ENCODE data around the gene DOCK2. TPM values are rescaled to one million over a fixed set of nuclear protein-coding genes. Genes with fewer than 3 reads are reported as not detected.
"Not testable (repeated sequence)": the region's sequence is repeated elsewhere in the genome, so short reads cannot be mapped to it uniquely, and the experiment has no call there.

DOCK2 gene
- total RNA-seq, 2 experiments from 2014 or later: 192 to 203 TPM

DNA sequence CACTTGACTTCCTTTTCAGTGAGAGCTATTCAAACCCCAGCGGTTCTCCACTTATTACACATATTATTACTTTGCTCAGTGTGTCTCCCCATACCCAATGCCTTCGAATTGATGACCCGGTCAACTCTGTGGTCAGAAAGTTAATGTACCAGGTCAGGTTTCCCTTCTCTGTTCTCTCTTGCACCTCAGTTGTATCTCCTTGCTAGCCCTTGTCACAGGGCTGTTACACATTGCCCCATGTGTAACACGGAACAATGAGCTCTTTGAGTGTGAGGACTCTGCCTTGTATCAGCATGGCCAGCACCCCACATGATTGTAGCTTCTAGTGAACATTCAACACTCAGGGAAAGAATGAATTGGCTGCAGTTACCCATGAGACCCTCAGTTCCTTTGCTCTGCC lies 73.6 kb downstream of the DOCK2 start:
- Mint-ChIP-seq H3K36me3 (ENCODE audit: low read depth) (peaks cover 62% of the 10 kb centered on the region), H3K9me3 (no peaks in the 10 kb centered on the region), H3K27ac (no peak overlapping the region), H3K4me3 (no peak overlapping the region), H3K4me1 (ENCODE audit: low read depth) (peaks cover 15% of the 10 kb centered on the region), H3K27me3 (ENCODE audit: low read depth) (no peaks in the 10 kb centered on the region)
- DNase-seq: no peak
- CTCF ChIA-PET: interaction anchor here (1.1 to 1.4 kb wide), 2 partner anchors 11 to 17 kb away, joined by 3 to 6 read pairs; no protein-coding TSS in a partner anchor
- intact Hi-C loops (cut with micrococcal nuclease): no loop called here

DNA sequence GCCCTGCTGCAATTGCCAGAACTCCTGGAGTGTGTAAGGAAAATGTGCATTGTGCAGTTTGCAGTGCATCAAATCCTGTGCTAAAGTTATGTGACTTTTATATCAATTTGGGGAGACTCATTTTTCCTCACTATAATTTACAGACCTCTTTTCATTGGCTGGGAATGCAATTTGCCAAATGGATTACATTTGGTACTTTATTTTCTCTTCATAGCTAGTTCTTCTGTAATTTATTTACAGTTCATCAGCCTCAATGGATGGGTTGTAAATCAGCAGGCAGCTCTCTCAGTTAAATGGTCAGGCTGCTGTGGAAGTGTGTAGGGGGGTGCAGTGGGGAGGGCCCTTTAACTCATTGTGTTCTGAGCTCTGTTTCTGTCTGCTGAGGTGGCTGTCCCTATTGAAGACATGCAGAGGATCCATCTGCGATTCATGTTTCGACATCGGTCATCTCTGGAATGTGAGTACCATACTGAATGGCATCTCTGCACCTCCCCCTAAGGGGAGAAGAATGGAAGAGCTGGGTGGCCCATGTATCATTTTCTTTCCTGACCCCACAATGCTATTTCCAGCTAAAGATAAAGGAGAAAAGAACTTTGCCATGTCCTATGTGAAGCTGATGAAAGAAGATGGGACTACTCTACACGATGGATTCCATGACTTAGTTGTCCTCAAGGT lies 74.6 kb downstream of the DOCK2 start:
- intact Hi-C loops (cut with micrococcal nuclease): no loop called here
- DNase-seq: no peak
- CTCF ChIA-PET: interaction anchor here (1.1 to 1.4 kb wide), 2 partner anchors 8 to 10 kb away, joined by 3 to 6 read pairs; no protein-coding TSS in a partner anchor
- Mint-ChIP-seq H3K4me1 (ENCODE audit: low read depth) (peaks cover 12% of the 10 kb centered on the region), H3K27me3 (ENCODE audit: low read depth) (no peaks in the 10 kb centered on the region), H3K27ac (no peak overlapping the region), H3K9me3 (no peaks in the 10 kb centered on the region), H3K36me3 (ENCODE audit: low read depth) (peaks cover 66% of the 10 kb centered on the region), H3K4me3 (no peak overlapping the region)

DNA sequence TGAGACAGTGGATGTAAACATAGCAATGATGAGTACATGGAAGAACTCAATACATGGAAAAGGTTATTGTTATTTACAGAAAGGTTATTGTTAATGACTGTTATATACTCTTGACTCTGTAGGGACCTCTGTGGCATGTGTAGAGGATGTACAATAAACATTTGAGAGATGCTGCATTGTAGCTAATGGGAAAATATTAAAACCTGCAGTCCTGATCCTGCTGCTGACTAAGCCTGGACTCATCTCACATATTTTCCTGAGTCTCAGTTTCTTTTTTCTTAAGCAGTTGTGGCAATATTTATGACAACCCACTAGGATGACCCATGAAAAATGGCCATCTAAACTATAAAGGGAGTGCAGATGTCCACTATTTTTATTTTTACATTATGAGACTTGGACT lies 75.4 kb downstream of the DOCK2 start:
- Mint-ChIP-seq H3K36me3 (ENCODE audit: low read depth) (peaks cover 70% of the 10 kb centered on the region), H3K27ac (no peak overlapping the region), H3K9me3 (no peaks in the 10 kb centered on the region), H3K4me1 (ENCODE audit: low read depth) (peaks cover 9% of the 10 kb centered on the region), H3K27me3 (ENCODE audit: low read depth) (no peaks in the 10 kb centered on the region), H3K4me3 (no peak overlapping the region)
- no peak for DNase-seq
- CTCF ChIA-PET: interaction anchor here (1.1 kb wide), 1 partner anchor 8 kb away, joined by 3 read pairs; no protein-coding TSS in a partner anchor
- intact Hi-C loops (cut with micrococcal nuclease): no loop called here

DNA sequence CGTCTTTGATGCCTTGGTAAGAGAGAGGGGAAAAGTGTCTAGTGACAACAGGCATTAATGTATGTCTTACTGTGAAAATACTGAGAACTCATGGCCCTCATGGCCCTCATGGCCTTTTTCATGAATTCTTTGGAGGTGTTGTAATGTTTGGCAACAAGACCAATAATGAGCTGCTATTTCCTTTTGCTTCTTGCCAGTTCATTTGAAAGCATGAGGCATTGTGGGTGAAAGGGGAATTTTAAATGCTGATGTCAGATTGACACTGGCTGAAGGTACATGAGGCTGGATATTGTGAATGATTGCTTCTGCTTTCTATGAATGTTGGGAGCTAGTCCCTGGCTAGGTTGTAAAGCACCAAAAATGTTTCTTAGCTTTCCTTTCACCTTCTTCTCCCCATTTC lies 79.2 kb downstream of the DOCK2 start:
- H3K9me3 Mint-ChIP-seq: no peaks in the 10 kb centered on the region
- H3K27ac Mint-ChIP-seq: peak overlapping the region; percentile 48
- H3K27me3 Mint-ChIP-seq (ENCODE audit: low read depth): no peaks in the 10 kb centered on the region
- intact Hi-C loops (cut with micrococcal nuclease): no loop called here
- CTCF ChIA-PET: no interaction called here
- peaks cover 21% of the 10 kb centered on the region for H3K4me1 Mint-ChIP-seq (ENCODE audit: low read depth)
- H3K36me3 Mint-ChIP-seq (ENCODE audit: low read depth): peaks cover 88% of the 10 kb centered on the region
- DNase-seq: no peak
- no peak overlapping the region for H3K4me3 Mint-ChIP-seq

DNA sequence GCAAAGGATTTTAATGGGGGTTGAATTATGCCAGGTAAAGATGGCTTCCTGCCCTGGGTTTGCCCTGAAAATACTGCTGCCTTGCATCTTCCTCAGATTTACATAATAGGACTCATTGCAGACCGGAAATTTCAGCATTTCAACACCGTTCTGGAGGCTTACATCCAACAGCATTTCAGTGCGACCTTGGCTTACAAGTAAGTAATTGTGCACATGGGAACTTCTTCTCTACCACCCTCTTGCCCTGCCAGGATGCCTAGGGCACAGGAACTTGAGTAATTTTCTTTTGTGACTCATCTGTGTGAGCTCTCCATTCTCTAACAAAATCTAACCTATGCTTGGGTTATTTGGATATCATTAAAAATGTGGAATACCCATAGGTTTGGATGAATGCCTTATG lies 80.2 kb downstream of the DOCK2 start:
- H3K27me3 Mint-ChIP-seq (ENCODE audit: low read depth): no peaks in the 10 kb centered on the region
- intact Hi-C loops (cut with micrococcal nuclease): no loop called here
- peaks cover 89% of the 10 kb centered on the region for H3K36me3 Mint-ChIP-seq (ENCODE audit: low read depth)
- H3K4me3 Mint-ChIP-seq: no peak overlapping the region
- H3K9me3 Mint-ChIP-seq: no peaks in the 10 kb centered on the region
- no peak for DNase-seq
- H3K4me1 Mint-ChIP-seq (ENCODE audit: low read depth): peaks cover 21% of the 10 kb centered on the region
- CTCF ChIA-PET: no interaction called here
- H3K27ac Mint-ChIP-seq: no peak overlapping the region

DNA sequence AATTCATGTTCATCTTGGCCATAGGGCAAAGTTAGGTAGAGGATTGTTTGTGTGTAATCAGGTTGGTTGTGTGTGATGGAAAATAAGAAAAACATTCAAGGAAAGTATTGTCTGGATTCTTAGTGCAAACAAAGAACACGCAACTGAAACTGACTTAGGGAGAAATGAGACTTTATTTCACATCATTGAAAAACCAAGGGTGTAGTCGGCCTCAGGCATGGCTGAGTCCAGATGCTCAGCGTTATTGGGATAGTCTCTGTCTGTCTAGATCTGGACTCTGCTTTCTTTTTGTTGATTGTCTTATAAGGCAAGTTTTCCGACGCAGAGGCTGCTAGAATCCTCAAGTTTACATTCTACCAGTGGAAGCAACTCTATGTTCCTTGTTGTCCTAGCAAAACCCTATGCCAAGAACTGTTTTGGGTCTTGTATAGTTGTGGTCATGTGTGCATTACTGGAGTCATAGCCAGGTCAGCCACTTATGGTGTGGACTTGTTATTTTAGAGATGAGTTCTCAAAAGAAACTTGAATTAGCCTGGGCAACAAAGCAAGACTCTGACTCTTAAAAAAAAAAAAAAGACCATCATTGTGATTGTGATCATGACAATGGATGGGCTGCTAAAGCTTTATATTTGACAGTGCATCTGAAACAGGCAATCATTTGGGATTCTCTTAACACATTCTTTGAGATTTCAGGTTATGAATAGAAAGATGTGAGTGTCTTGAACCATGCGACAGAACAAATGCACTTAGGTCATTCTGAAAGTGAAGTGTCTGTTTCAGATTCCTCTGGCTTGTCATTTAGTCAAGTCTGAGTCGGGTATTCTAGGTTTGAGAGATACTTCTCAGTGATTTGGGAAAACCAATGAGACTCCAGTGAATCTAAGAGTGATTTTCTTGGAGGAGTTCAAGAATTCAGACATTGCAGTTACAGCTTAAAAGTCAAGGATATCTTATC lies 82.6 kb downstream of the DOCK2 start:
- Mint-ChIP-seq H3K4me3 (no peak overlapping the region), H3K9me3 (no peaks in the 10 kb centered on the region), H3K27ac (no peak overlapping the region), H3K27me3 (ENCODE audit: low read depth) (no peaks in the 10 kb centered on the region), H3K36me3 (ENCODE audit: low read depth) (peaks cover 88% of the 10 kb centered on the region), H3K4me1 (ENCODE audit: low read depth) (peaks cover 21% of the 10 kb centered on the region)
- intact Hi-C loops (cut with micrococcal nuclease): no loop called here
- no peak for DNase-seq
- CTCF ChIA-PET: interaction anchor here (0.8 kb wide), 1 partner anchor 8 kb away, joined by 3 read pairs; no protein-coding TSS in a partner anchor

DNA sequence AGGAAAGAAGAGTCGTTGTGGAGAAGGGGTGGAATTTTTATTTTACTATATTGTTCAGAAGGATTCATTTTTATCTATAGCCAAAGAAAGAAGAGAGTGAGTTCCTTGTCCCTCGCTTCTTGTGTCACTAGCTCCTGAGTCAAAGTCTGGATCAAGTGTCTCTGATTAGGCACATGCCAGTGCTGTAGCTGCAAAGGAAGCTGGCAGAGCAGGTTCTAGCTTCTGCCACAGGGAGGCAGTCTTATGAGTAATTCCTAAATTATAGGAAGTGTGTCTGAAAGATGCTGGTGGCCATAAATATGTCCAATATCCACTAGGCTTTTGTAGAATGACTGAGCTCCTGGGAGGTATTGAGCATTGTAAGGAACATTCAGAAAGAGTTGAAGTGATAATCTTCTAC lies 84.7 kb downstream of the DOCK2 start:
- no peaks in the 10 kb centered on the region for H3K27me3 Mint-ChIP-seq (ENCODE audit: low read depth)
- H3K36me3 Mint-ChIP-seq (ENCODE audit: low read depth): peaks cover 89% of the 10 kb centered on the region
- H3K4me3 Mint-ChIP-seq: no peak overlapping the region
- intact Hi-C loops (cut with micrococcal nuclease): no loop called here
- DNase-seq: no peak
- CTCF ChIA-PET: interaction anchor here (0.7 to 1.8 kb wide), 7 partner anchors 9 to 259 kb away, joined by 3 to 6 read pairs (median 3); partner anchors contain the start of gene INSYN2B
- H3K4me1 Mint-ChIP-seq (ENCODE audit: low read depth): peaks cover 14% of the 10 kb centered on the region
- no peaks in the 10 kb centered on the region for H3K9me3 Mint-ChIP-seq
- H3K27ac Mint-ChIP-seq: no peak overlapping the region

DNA sequence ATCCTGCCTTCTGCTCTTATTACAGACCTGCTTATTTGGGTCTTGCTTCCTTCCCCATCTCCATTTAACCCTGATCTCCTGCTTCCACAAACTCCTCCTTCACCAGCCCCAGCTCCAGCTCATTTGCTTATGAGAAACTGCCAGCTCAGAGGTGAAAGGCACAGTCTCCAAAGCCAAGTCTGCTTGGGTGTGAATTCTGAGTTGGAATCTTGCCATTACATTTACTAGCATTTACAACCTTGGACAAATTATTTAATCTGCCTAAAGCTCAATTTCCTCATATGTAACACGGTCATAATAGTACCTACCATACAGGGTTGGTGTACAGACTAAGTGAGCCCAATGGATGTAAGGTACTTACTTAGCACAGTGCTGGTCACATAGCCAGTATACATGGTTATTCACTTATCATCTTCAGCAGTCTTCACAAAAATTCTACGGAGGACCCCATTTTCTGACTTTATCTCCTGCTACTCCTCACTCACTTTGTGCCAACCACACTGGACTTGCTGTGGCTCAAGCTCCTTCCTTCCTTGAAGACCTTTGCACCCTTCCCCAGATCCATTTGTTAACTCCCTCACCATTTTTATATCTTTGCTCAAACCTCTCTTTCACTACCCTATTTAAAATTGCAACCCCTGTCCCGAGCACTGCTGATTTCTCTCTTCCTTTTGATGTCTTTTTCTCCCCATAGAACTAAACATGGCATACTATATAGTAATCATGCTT lies 86.2 kb downstream of the DOCK2 start:
- peaks cover 82% of the 10 kb centered on the region for H3K36me3 Mint-ChIP-seq (ENCODE audit: low read depth)
- H3K4me1 Mint-ChIP-seq (ENCODE audit: low read depth): peaks cover 16% of the 10 kb centered on the region
- CTCF ChIA-PET: interaction anchor here (1.1 to 1.8 kb wide), 3 partner anchors 9 to 55 kb away, joined by 3 to 6 read pairs (median 4); no protein-coding TSS in a partner anchor
- intact Hi-C loops (cut with micrococcal nuclease): no loop called here
- no peaks in the 10 kb centered on the region for H3K9me3 Mint-ChIP-seq
- no peak overlapping the region for H3K27ac Mint-ChIP-seq
- no peak for DNase-seq
- H3K27me3 Mint-ChIP-seq (ENCODE audit: low read depth): no peaks in the 10 kb centered on the region
- no peak overlapping the region for H3K4me3 Mint-ChIP-seq

DNA sequence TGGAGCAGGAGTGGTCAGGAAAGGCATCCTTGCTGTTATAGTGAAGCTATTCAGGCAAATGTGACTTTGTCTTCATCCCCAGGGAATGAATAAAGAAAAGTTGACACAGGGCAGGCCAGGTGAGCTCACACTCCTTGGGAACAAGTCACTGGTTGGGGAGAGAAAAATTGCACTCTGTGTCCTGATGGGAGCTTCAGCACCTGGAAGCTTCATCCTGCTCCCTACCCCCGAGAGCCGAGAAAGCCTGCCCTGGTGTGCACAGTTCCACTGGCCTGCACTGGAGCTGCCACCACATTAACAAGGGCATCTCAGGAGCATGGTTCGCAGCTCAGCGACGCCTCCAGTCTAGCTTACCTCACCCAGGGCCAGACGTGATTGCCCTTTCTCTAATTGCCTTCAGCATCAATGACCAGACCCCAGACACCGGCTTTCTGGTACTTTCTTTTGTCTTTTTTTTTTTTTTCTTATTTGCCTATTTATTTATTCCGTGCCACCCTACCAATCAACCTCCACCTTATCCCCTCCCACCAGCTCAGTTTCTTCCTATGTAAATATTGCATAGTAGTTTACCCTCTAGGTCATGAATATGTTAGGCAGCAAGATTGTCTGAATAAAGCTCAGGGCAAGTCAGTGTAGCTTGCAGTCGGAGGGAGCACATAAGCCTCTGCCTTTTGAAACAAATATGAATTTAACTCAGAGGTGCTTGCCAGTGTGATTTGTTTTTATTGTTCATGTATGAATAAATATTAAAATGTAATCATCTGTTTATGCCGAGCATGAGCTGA lies 87.4 kb downstream of the DOCK2 start:
- Mint-ChIP-seq H3K9me3 (no peaks in the 10 kb centered on the region), H3K4me3 (no peak overlapping the region), H3K4me1 (ENCODE audit: low read depth) (peaks cover 11% of the 10 kb centered on the region), H3K36me3 (ENCODE audit: low read depth) (peaks cover 76% of the 10 kb centered on the region), H3K27ac (no peak overlapping the region), H3K27me3 (ENCODE audit: low read depth) (no peaks in the 10 kb centered on the region)
- intact Hi-C loops (cut with micrococcal nuclease): no loop called here
- no peak for DNase-seq
- CTCF ChIA-PET: interaction anchor here (0.6 to 1.1 kb wide), 4 partner anchors 9 to 674 kb away, joined by 3 read pairs; no protein-coding TSS in a partner anchor

DNA sequence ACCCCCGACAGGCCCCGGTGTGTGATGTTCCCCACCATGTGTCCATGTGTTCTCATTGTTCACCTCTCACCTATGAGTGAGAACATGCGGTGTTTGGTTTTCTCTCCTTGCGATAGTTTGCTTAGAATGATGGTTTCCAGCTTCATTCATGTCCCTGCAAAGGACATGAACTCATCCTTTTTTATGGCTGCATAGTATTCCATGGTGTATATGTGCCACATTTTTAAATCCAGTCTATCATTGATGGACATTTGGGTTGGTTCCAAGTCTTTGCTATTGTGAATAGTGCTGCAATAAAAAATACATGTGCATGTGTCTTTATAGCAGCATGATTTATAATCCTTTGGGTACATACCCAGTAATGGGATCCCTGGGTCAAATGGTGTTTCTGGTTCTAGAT lies 88.6 kb downstream of the DOCK2 start:
- H3K36me3 Mint-ChIP-seq (ENCODE audit: low read depth): peaks cover 70% of the 10 kb centered on the region
- H3K4me3 Mint-ChIP-seq; H3K9me3 Mint-ChIP-seq; H3K27me3 Mint-ChIP-seq (ENCODE audit: low read depth); DNase-seq; intact Hi-C loops (cut with micrococcal nuclease); H3K27ac Mint-ChIP-seq; H3K4me1 Mint-ChIP-seq (ENCODE audit: low read depth): not testable (repeated sequence)
- CTCF ChIA-PET: interaction anchor here (1.1 kb wide), 1 partner anchor 255 kb away, joined by 3 read pairs; no protein-coding TSS in a partner anchor

DNA sequence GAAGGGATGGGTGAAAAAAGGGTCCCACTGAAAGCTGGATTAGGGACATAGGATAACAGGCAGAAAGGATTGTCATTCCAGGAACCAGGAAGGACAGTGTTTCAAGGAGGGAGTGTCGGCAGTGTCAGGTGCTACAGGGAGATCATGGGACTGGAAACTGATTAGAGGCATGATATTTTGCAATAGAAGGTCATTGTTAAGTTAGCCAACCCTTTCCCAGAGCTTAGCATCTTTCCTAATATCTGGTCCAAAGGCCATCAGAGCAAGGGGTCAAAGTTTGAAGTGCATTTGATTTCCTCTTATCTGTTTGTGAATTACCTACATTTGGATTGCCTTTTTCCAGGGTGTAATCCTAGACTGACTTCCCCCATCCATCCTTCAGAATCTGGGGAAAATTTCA lies 91.3 kb downstream of the DOCK2 start:
- Mint-ChIP-seq H3K36me3 (ENCODE audit: low read depth) (peaks cover 62% of the 10 kb centered on the region), H3K4me1 (ENCODE audit: low read depth) (peaks cover 12% of the 10 kb centered on the region), H3K4me3 (no peak overlapping the region), H3K9me3 (no peaks in the 10 kb centered on the region), H3K27me3 (ENCODE audit: low read depth) (no peaks in the 10 kb centered on the region), H3K27ac (no peak overlapping the region)
- CTCF ChIA-PET: no interaction called here
- intact Hi-C loops (cut with micrococcal nuclease): no loop called here
- no peak for DNase-seq
